ENCODE data around the gene ZBED5.
"Not testable (repeated sequence)": the region's sequence is repeated elsewhere in the genome, so short reads cannot be mapped to it uniquely, and the experiment has no call there.

ZBED5 gene

GRCh38 chr11:10887307-10887706, 29.5 kb upstream of the ZBED5 start:
- Histone ChIP-seq H3K4me3 (ENCODE audit: severe bottlenecking) (no peak overlapping the region), H3K27me3 (ENCODE audit: insufficient read depth, poor library complexity, severe bottlenecking) (no peaks in the 10 kb centered on the region), H3K36me3 (ENCODE audit: low read depth) (no peaks in the 10 kb centered on the region), H3K27ac (ENCODE audit: poor library complexity, severe bottlenecking) (no peak overlapping the region), H3K4me1 (ENCODE audit: insufficient read depth, poor library complexity, severe bottlenecking) (peaks cover 6% of the 10 kb centered on the region), H3K9me3 (ENCODE audit: severe bottlenecking) (no peaks in the 10 kb centered on the region)
- ATAC-seq (ENCODE audit: low read depth) (no peak), DNase-seq (ENCODE audit: low spot score) (no peak)
- TF ChIP-seq, protein P1, sequence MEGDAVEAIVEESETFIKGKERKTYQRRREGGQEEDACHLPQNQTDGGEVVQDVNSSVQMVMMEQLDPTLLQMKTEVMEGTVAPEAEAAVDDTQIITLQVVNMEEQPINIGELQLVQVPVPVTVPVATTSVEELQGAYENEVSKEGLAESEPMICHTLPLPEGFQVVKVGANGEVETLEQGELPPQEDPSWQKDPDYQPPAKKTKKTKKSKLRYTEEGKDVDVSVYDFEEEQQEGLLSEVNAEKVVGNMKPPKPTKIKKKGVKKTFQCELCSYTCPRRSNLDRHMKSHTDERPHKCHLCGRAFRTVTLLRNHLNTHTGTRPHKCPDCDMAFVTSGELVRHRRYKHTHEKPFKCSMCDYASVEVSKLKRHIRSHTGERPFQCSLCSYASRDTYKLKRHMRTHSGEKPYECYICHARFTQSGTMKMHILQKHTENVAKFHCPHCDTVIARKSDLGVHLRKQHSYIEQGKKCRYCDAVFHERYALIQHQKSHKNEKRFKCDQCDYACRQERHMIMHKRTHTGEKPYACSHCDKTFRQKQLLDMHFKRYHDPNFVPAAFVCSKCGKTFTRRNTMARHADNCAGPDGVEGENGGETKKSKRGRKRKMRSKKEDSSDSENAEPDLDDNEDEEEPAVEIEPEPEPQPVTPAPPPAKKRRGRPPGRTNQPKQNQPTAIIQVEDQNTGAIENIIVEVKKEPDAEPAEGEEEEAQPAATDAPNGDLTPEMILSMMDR (IDR thresholded peaks at IDR 0.05; ENCODE audit: poor library complexity, severe bottlenecking) = no peak

GRCh38 chr11:10886652-10887250, 28.9 kb upstream of the ZBED5 start:
- DNase-seq (ENCODE audit: low spot score) (no peak), ATAC-seq (ENCODE audit: low read depth) (no peak)
- TF ChIP-seq, protein P1 (IDR thresholded peaks at IDR 0.05; ENCODE audit: poor library complexity, severe bottlenecking) = no peak
- H3K9me3 ChIP-seq (ENCODE audit: severe bottlenecking) = no peaks in the 10 kb centered on the region
- H3K4me1 ChIP-seq (ENCODE audit: insufficient read depth, poor library complexity, severe bottlenecking) = peaks cover 7% of the 10 kb centered on the region
- H3K27me3 ChIP-seq (ENCODE audit: insufficient read depth, poor library complexity, severe bottlenecking) = no peaks in the 10 kb centered on the region
- no peak overlapping the region for H3K4me3 ChIP-seq (ENCODE audit: severe bottlenecking)
- H3K36me3 ChIP-seq (ENCODE audit: low read depth) = no peaks in the 10 kb centered on the region
- H3K27ac ChIP-seq (ENCODE audit: poor library complexity, severe bottlenecking) = no peak overlapping the region

GRCh38 chr11:10885703-10886363, 28.0 kb upstream of the ZBED5 start:
- no peaks in the 10 kb centered on the region for H3K27me3 ChIP-seq (ENCODE audit: insufficient read depth, poor library complexity, severe bottlenecking)
- peaks cover 7% of the 10 kb centered on the region for H3K4me1 ChIP-seq (ENCODE audit: insufficient read depth, poor library complexity, severe bottlenecking)
- no peaks in the 10 kb centered on the region for H3K36me3 ChIP-seq (ENCODE audit: low read depth)
- ATAC-seq (ENCODE audit: low read depth) (no peak), DNase-seq (ENCODE audit: low spot score) (no peak)
- H3K27ac ChIP-seq (ENCODE audit: poor library complexity, severe bottlenecking) = no peak overlapping the region
- H3K4me3 ChIP-seq (ENCODE audit: severe bottlenecking) = no peak overlapping the region
- no peaks in the 10 kb centered on the region for H3K9me3 ChIP-seq (ENCODE audit: severe bottlenecking)
- TF ChIP-seq, protein P1 (IDR thresholded peaks at IDR 0.05; ENCODE audit: poor library complexity, severe bottlenecking) = no peak

DNA sequence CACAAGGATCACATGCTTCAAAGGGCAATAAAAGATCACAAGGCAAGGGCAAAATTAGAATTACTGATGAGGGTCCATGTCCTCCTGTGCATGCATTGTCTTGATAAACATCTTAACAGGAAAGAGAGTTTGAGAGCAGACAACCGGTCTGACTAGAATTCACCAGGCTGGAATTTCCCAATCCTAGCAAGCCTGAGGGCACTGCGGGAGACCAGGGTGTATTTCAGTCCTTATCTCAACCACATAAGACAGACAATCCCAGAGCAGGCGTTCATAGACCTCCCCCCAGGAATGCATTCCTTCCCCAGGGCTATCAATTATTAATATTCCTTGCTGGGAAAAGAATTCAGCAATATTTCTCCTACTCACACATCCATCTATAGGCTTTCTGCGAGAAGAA, 26.4 kb upstream of the ZBED5 start:
- H3K4me3 ChIP-seq (ENCODE audit: severe bottlenecking); H3K9me3 ChIP-seq (ENCODE audit: severe bottlenecking); H3K36me3 ChIP-seq (ENCODE audit: low read depth); H3K4me1 ChIP-seq (ENCODE audit: insufficient read depth, poor library complexity, severe bottlenecking); H3K27ac ChIP-seq (ENCODE audit: poor library complexity, severe bottlenecking); DNase-seq (ENCODE audit: low spot score); H3K27me3 ChIP-seq (ENCODE audit: insufficient read depth, poor library complexity, severe bottlenecking); ATAC-seq (ENCODE audit: low read depth): not testable (repeated sequence)

- TF ChIP-seq, protein P1 (IDR thresholded peaks at IDR 0.05; ENCODE audit: poor library complexity, severe bottlenecking) = no peak
- no peak for ATAC-seq (ENCODE audit: low read depth)
- no peak overlapping the region for H3K27ac ChIP-seq (ENCODE audit: poor library complexity, severe bottlenecking)
- H3K4me3 ChIP-seq (ENCODE audit: severe bottlenecking) = no peak overlapping the region
- no peaks in the 10 kb centered on the region for H3K27me3 ChIP-seq (ENCODE audit: insufficient read depth, poor library complexity, severe bottlenecking)
- peaks cover 8% of the 10 kb centered on the region for H3K36me3 ChIP-seq (ENCODE audit: low read depth)
- no peaks in the 10 kb centered on the region for H3K9me3 ChIP-seq (ENCODE audit: severe bottlenecking)
- H3K4me1 ChIP-seq (ENCODE audit: insufficient read depth, poor library complexity, severe bottlenecking) = peaks cover 15% of the 10 kb centered on the region
- DNase-seq (ENCODE audit: low spot score) = no peak
Observed at GRCh38 chr11:10881892-10882291, 24.0 kb upstream of the ZBED5 start.

Data from RWPE2 (cell line).